HG02759 (cell line): ENCODE results near the gene LACRT.
"Not testable (repeated sequence)": the region's sequence is repeated elsewhere in the genome, so short reads cannot be mapped to it uniquely, and the experiment has no call there.

Experiments used
- ATAC-seq: cut with Tn5 transposase; IDR thresholded peaks from one replicate; pipeline ENCODE4 v1.9.1; 2021; ENCODE audit warnings: mild to moderate bottlenecking, moderate library complexity; ENCODE audit not compliant: unreplicated experiment

Gene LACRT, protein sequence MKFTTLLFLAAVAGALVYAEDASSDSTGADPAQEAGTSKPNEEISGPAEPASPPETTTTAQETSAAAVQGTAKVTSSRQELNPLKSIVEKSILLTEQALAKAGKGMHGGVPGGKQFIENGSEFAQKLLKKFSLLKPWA

DNA sequence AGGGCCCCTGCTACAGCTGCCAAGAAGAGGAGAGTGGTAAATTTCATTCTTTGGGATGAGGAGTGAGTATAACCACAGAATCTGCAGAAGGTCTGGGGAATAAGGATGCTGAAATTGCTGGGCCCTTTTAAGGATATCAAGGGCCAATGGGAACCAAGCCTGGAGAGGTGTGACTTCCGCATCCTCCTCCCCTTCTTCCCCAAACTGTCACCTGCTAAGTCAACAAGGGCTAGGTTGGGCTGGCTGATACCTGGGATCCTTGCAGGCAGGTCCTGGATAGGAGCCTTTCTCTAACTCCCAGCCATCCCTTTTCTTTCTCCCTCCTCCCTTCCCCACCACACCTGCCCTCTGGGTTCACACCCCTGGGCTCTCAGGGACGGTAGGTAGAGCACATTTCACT is at the start of gene LACRT:
Gene LACRT (minus strand): TSS at position 101 of the 400 bp plus-strand sequence. CDS start 54 bp downstream, at position 47.
- ATAC-seq = no peak

DNA sequence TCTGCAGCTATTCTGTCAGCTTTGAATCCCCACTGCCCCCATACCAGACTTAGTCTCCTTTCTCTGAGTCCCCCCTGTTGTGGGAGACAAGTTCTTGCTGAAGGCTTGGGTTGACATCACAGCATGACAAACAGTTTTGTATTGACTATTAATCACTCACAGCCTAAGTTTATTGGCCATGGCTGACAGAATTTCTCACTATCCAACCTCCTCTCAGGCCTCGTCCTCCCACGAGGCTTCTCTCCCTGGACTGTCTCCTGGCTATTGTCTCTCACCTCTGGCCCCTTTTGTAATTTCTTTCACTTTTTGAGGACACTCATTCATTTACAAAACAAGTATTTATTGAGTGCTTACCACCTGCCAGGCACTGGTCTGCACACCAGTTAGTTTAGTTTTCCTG is 48.7 kb upstream of the LACRT start:
- no peak for ATAC-seq

DNA sequence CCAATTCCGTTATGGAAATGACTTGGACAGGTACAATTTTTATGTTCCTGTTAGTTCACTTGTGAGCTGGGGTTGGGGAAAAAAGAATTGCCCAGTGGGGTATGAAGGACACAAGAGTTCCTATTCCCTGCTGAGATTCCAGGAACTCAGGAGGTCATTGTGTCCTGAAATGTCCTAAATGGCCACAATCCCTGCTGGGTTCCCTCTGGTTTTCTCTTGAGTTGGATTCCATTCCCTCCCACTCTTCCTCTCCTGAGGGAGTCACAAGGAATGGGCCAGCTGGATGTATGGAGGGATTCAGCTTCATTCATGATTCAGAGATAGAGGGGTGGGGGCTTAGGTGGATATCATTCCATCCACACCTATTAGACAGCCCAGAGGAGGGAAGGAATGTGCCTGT is 48.0 kb upstream of the LACRT start:
- no peak for ATAC-seq

DNA sequence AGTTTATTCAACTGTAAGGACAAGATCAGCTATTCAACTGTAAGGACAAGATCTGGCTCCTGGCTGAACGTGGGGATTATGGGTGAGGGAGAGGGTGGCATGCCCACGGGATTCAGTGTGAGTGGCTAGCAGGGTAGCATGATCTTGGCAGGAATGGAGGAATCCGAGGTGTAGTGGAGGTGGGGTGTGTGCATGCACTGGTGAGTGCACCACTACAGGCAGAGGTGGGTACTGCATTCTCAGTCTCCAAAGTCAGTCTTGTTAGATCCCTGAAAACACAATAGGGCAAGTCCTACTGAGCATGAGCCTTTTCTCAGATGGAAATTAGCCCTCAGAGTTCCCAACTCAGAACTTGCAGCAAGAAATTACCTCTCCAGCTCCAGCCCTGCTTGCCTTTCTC is 45.7 kb upstream of the LACRT start:
- no peak for ATAC-seq

DNA sequence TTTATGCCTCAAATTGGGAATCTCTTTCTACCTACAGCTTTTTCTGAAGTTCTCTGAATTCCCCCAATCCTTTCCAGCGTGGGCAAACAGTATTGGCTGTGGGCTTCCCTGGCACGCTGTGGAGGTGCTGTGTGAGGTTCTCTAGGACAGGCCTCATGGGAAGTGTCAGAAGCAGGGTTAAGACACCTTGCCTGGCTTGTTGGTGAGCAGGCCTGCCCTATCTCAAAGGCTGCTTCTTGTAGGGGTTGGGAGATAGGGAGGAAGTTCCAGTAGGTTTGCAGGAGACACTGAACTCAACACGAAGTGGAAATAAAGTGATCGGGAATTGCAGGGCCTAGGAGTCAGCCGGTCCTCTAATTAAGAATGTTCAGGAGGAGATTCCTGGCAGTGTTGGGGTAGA is 43.4 kb upstream of the LACRT start:
- no peak for ATAC-seq

DNA sequence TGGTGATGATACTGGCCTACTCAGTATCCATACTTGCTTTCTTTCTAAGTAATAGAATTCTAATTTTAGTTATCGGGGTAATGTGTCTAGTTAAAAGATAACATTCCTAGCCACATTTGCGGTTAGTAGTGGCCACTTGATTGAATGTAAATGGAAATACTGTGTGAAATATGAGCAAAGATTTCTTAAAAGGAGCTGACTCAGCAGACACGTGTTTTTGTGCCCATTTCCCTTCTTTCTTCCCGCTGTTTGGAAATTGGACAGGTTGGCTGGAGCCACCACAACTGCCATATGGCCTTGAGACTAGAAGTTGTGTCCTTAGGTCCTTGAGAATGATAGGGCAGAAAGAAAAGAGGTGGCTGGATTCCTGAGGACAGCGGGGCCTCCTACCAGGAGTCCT is 33.2 kb upstream of the LACRT start:
- no peak for ATAC-seq

DNA sequence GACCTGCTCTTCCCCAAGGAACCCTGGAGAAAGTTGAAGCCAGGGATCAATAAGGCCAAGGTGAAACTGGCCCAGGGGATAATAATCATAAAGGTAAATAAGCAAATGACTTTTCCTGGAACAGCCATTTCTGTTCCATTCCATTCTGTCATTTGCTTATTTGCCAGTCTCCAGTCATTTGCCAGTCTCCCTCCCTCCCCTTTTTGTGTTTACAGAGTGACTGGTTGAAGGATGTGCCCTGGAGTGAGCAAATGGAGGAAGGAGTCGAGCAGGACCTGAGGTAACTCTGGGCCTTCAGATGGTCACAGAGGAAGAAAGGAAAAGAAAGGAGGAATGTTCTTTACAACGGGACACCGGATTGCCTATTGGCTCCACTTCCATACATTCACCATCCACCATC is 31.3 kb upstream of the LACRT start:
- no peak for ATAC-seq

DNA sequence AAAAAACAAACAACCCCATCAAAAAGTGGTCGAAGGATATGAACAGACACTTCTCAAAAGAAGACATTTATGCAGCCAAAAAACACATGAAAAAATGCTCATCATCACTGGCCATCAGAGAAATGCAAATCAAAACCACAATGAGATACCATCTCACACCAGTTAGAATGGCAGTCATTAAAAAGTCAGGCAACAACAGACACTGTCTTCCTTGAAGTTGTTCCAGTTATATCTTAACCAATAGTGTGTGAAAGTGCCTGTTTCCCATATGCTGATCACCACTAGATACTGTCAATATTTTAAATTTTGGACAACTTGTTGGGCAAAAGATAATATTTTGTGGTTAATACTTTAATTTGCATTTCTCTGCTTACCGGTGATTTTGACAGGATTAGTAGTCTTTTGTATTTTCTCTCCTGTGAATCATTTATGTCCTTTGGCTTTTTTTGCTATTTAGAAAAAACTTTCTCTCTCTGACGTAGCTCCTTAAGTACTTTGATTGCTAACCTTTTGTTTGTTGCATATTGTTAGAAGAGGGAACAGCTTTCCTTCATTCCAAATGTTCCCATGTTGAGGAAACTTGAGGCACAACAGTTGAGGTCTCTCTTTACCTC is 30.4 kb upstream of the LACRT start:
- not testable (repeated sequence) for ATAC-seq

DNA sequence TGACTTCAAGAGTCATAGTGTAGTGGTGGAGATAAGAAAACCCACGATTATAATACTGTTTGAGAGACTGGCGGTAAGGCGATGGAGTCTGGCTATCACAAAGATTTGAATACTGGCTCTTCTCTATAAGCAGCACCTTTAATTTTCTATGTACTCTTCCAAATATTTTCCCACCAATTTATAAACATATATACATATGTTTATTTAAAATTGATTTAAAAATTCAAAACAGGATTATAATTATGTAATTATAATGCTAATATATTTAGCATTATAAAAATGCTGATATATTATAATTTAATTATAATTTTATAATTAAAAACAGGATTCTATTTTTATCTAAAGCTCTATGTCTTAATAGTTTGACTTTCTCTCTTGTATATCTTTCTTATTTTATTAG is 28.9 kb upstream of the LACRT start:
- ATAC-seq = no peak

DNA sequence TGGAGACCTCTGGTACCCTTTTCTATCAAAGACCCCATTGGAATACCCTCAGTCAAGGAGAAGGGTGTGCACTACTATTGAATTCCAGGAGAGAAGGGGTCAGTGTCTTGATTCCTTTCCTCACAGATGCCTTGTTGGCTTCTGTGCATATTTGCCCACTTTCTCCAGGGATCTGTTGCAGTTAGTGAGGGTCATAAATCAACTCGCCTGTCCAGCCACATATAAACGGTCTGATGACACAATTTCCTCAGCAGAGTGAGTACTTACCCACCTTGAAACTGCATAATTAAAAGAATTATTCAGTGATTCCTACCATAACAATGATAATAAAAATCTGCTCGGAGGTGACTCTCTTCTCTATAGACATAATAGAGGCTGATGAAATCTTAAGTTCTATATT is 27.3 kb upstream of the LACRT start:
- ATAC-seq = no peak

DNA sequence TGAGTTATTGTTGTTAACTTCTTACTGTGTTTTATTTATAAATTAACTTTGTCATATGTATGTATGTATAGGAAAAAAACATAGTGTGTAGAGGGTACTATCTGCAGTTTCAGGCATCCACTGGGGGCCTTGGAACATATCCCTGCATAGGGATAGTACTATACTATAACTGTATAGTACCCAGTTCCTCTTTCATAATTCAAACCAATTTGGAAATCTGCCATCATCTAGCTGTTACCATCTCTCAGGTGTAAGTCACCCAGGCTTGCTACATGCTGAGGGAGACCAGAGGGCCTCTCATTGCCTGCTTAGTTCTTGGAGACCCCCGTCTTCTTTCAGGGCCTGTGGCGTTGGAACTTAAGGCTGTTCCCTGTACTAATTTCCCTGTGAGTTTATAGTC is 26.4 kb upstream of the LACRT start:
- no peak for ATAC-seq

DNA sequence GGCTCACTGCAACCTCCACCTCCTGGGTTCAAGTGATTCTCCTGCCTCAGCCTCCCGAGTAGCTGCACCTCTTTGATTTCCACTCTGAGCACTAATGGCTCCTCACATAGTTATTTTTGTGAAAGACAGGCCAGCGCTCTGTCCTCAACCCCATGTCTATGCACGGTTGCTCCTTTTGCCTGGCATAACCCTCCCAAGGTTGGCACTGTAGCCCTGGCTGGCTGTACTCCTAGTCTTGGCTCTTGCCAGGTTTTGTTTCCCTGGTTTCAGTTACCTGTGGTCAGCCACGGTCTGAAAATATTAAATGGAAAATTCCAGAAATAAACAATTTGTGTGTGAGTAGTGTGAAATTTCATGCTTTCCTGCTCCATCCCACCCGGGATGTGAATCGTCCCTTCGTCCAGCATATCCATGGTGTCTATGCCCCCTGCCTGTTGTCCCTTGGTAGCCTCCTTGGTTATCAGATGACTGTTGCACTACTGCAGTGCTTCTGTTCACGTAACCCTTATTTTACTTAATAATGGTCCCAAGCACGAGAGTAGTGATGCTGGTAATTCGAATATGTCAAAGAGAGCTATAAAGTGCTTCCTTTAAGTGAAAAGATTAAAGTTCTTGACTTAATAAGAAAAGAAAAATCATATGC is 25.7 kb upstream of the LACRT start:
- ATAC-seq = no peak

DNA sequence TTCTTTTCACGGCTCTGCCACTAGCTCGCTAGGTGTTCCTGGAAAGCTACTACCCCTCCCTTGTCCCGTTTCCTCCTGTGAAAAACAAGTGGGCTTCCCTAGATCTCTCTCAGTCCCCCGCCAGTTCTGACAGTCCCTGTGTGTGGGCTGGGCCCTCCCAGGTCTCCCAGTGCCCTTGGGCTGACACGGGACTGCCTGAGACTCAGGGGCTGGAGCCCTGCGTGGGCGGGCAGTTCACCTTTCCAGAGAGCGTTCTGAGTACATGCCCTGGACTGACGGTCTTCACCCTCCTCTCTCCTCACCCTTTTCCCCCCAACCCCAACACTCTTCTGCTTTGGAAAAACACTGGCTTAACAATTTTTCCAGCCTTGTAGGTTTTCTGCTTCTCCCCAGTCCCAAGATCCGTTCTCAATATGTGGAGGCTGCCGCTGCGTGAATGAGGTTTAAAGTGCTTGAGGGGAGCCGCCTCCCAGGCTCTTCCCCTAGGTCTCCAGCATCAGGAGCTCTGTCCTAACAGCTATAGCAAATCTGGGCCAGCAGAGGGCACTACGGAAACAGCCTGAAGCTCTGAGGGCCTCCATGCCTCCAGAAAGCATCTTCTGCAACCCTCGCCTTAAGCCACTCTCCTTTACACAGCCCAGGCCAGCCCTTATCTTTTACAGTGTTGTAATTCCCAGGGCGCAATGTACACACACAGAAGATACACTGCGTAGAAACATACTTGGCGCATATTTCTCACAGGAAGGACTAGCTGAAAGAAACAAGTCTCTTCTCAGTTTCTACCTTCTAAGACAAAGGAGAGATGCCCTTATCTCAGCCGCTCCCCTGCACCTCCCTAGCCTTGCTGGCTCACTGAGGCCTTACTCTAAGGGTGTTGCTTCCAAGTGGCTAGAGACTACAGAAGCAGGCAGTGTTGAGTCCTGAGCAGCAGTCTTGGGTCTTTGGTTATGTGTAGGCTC is 23.9 kb upstream of the LACRT start:
- ATAC-seq = peak; percentile 80

DNA sequence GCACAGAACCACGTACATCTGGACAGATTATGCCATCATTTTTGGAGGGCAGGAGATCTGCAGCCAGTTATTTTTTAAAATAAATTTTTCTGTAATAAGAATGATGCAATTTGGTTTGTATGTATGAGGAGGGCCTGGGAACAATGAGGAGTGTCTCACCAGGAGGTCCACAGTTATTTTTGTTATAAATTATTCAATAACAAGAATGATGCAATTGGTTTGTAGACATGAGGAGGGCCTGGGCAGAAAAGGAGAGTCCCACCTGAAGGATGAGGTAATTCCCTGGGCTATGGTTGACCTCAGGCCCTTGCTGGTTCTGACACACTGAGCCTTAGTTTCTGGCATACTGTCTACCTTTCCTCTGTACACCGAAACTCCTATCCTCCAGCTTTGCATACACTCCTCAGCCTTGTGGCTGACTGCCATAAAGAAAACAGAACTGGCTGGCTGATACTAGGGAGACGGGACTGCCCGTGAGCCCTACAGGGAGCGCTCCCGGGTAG is 22.5 kb upstream of the LACRT start:
- ATAC-seq = no peak

DNA sequence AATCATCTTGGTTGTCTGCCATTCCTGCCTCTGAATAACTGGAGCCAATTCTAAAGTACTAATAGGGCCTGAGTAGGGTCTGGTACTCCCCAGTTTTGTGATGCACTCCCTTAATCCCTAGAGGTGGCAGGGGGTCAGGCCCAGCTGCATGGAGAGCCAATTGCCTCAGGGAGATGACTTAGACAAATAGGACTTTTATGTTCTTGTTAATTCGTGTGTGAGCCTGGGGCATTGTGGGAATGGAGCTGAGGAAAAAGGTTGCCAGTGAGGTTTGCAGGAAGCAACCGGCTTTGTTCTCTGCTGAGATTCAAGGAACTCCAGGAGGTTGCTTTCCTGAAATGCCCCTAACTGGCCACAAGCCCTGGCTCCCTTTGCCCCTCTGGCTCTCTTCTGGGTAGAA is 20.2 kb upstream of the LACRT start:
- no peak for ATAC-seq

DNA sequence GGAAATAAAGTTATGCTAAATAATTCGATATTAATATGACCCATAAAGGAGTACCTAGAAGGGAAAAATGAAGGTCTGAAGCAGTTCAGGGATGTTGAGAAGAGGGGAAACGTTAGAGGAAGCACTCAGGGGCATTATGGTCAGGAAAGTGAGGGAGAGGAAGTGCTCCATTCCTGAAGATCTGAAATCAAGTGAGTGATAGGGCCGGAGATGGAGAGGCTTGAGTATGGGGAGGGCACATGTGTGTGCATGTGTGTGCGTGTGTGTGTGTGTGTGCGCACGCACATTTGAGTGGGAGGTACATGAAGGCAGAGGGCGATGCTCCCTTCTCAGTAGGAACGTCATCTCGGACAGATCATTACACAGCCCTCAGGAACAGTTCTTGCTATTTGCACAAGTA is 18.3 kb upstream of the LACRT start:
- no peak for ATAC-seq

DNA sequence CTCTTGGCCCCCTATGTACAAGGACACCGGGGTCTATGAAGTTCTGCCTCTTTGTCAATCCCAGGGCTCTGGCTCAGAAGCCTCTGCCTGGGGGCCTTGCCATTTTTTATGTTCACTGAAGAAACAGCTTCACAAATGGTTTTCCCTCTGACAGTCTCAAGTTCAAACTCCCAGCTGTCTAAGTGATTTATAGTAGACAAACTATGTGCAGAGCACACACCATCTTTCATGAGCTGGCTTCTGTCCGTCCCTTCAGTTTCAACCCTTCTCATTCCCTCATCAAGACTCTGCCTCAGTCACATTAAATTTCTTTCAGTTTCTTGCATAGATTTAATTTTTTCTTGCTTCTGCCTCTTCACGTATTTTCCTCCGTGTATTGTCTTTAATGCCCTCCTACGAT is 16.2 kb upstream of the LACRT start:
- no peak for ATAC-seq

DNA sequence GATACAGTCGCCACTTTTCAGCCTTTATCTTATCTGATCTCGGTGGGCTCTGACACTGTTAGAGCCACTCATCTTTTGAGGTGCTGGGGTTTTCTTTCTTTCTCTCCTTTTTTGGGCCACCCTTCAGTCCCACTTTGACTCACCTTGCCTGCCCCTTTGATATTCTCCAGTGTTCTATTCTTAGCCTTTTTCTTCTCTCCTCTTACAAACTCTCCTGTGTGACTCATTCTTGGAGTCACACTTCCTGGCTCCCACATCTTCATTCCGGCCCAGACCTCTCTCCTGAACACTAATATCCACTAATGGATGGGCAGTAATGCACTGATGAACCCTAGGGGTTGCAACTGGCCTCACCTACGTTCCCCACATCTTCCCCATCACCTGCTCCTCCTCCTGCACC is 15.7 kb upstream of the LACRT start:
- ATAC-seq = no peak

DNA sequence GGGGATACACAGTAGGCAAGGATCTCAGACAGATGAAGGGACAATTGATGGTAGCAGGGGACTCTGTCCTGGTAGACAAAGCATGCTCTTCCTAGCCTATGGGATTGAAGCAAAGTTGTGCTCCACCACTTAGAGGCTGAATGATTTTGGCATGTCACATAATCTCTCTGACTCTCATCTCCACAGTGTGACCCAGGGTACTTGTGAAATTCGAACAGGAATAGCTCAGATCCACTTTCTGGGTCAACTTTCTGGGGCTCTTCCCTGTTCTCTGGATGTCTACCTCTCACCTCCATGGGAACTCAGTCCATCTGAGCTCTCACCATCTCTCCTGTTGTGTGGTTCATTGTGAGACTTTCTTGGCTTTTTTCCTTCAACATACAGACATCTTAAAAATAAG is 15.1 kb upstream of the LACRT start:
- no peak for ATAC-seq

DNA sequence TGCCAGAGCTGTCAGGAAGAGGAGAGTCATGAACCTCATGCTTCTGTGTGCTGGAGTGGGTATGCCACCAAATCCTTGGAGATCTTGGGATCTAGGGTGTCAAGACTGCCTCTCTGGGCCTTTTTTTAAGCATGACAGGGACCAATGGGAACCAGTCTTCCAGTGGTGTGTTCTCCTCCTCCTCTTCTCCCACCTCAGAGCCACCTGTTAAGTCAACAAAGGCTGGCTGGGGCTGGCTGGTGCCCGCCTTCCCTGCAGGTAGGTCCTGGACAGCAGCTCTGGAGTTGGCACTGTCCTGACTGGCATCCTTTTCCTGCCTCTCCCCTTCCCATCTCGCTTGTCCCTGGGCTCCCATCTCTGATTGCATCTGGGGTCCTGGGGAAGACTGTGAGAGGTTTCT is 13.6 kb upstream of the LACRT start, which contains the start of gene DCD:
Gene DCD (minus strand): TSS at position 101 of the 400 bp plus-strand sequence. CDS start 62 bp downstream, at position 39.
- no peak for ATAC-seq

DNA sequence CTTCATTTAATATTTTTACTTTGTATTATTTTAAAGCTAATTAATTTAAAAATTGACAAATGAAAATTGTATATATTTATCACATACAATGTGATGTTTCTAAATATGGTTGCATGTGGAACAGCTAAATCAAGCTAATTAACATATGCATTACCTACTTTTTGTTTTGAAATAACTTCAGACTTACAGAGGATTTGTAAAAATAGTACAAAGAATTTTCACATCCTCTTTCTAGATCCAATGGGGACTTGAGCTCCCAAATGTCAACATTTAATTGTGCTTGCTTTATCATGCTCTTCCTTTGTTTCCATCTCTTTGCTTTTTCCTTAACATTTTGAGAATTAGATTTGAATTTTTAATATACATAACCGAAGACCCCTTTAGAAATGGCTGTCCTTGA is 6.9 kb upstream of the LACRT start:
- no peak for ATAC-seq
